HFF-Myc (cell line): Measurements from ENCODE around the gene PRKG1.

Experiments used
- DNase-seq: peaks from one replicate; pipeline ENCODE4 v3.0.0-alpha.2; 2011; ENCODE audit warnings: low read depth; ENCODE audit errors: extremely low read depth
- H3K4me3 ChIP-seq: replicated peaks from 2 replicates; pipeline ENCODE4 v1.5.1; 2011; ENCODE audit warnings: low read depth, mild to moderate bottlenecking, control low read depth, low read length
- TF ChIP-seq, protein P1 (sequence below): IDR thresholded peaks from 2 replicates; pipeline ENCODE4 v1.5.1; 2012; ENCODE audit warnings: mild to moderate bottlenecking, low read depth, low read length, control low read depth; ENCODE audit errors: missing control alignments

The PRKG1 gene

DNA sequence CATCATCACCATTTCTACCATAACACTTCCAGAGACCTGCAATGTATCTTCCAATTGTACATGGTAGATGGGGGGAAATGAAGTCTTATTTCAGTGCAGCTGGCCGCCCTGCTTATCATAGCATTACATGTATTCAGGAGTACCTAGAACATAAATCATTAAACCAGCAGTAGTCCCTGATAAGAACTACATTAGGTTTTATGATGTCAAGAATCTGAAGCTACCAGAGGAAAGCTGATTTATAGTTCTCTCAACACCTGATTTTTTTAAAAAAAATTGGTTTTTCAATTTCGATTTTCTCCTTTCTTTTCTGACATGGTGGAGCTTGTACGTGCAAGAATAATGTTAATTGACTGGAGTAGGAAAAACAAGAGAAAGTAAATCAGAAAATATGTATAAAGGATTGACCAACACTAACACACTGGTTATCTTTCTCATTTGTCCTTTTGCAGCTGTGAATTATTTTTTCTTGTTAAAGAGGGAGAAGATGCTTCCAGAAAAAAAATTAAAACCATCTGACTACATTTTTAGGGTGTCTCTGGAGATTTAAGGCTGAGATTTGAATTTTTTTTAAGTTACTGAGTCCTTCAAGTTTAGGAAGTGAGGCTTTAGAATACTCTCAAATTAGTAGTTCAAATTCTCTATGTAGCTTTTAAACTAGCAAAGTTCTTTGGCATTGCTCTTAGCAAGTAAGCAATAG is 566.0 kb downstream of the PRKG1 start:
- H3K4me3 ChIP-seq = no peak overlapping the region
- no peak for DNase-seq
- TF ChIP-seq, protein P1, sequence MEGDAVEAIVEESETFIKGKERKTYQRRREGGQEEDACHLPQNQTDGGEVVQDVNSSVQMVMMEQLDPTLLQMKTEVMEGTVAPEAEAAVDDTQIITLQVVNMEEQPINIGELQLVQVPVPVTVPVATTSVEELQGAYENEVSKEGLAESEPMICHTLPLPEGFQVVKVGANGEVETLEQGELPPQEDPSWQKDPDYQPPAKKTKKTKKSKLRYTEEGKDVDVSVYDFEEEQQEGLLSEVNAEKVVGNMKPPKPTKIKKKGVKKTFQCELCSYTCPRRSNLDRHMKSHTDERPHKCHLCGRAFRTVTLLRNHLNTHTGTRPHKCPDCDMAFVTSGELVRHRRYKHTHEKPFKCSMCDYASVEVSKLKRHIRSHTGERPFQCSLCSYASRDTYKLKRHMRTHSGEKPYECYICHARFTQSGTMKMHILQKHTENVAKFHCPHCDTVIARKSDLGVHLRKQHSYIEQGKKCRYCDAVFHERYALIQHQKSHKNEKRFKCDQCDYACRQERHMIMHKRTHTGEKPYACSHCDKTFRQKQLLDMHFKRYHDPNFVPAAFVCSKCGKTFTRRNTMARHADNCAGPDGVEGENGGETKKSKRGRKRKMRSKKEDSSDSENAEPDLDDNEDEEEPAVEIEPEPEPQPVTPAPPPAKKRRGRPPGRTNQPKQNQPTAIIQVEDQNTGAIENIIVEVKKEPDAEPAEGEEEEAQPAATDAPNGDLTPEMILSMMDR = no peak

DNA sequence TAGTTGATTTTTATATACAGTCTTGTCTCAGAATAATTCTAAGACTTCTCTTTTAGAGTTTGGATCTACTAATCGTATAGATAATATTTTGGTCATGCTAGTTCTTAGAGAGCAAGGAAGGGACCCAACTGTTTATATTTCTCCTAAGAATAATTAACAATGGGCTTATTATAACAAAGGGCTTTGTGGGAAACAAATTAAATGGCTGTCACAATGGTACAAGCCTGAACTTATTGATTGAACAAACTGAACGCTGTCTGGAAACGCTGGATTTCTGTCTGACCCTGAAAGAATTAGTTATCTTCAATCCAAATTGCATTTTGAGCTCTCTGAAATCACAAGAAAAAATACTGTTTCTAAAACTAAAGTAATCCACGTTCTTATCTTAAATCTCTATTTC is 568.3 kb downstream of the PRKG1 start:
- TF ChIP-seq, protein P1 = no peak
- no peak for DNase-seq

DNA sequence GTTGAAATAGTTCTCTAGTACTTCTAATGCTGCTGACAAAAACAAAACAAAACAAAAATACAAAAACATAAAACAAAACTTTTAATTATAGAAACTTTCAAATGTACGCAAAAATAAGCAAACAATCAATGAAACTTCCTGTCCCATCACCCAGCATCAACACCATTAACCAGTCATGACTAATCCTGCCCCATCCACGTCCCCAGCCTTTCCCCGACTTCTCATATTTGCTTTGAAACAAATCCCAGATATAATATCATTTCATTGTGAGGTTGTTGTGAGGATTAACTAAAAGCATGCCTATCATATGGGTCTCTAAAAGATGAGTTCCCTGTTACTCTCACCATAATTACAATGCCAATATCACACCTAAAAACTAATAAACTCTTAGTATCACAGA is 569.4 kb downstream of the PRKG1 start:
- TF ChIP-seq, protein P1 = no peak
- no peak for DNase-seq
- H3K4me3 ChIP-seq = no peak overlapping the region

More for the DNA sequence above, 568.3 kb downstream of the PRKG1 start:
- no peak overlapping the region for H3K4me3 ChIP-seq

DNA sequence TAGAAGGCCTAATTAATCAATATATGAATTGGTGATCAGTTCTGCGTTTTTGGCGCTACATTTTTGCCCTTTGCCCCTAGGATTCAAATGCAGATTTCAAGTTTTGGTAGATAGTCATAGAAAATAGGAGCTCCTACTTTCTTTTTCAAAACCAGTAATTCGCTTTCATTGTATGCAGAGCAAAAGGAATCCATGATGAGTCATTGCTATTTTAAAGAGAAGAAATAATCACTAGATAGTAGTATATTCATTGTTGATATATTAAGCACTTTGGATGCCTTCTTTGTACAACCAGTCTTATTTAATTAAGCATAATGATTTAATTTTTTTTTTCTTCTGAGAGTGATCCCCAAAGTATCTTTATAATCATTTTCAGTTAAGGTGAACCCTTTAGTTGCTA is 574.8 kb downstream of the PRKG1 start:
- H3K4me3 ChIP-seq = no peak overlapping the region
- DNase-seq = no peak
- TF ChIP-seq, protein P1 = no peak

DNA sequence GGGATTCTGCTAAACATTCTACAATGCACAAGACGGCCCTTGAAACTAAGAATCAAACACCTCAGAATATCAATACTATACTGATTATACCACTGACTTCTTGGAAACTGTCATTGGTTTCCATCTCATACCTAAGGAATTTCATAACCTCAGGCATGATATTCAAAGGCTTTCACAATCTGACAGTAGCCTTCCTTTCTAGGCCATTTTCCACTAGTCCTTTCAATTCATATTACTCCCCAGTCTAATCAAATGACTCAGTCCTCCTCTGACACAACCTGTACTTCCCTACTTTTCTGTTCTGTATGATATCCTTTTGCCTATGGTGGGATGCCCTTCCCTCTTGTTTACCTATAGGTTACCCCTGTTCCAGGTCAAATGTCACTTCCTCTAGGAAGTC is 576.8 kb downstream of the PRKG1 start:
- H3K4me3 ChIP-seq = no peak overlapping the region
- TF ChIP-seq, protein P1 = no peak
- no peak for DNase-seq

DNA sequence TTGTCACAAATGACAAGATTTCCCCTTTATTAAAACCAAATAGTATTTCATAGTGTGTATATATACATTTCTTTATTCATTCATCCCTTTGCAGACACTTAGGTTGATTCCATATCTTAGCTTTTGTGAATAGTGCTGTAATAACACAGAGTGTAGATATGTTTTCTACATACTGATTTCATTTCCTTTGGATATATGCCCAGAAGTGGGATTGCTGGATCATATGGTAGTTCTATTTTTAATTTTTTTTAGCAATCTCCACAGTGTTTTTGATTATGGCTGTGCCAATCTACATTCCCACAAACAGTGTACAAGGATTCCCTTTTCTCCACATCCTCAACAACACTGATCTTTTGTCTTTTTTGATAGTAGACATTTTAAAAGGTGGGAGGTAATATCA is 578.7 kb downstream of the PRKG1 start:
- no peak overlapping the region for H3K4me3 ChIP-seq
- TF ChIP-seq, protein P1 = no peak
- no peak for DNase-seq

DNA sequence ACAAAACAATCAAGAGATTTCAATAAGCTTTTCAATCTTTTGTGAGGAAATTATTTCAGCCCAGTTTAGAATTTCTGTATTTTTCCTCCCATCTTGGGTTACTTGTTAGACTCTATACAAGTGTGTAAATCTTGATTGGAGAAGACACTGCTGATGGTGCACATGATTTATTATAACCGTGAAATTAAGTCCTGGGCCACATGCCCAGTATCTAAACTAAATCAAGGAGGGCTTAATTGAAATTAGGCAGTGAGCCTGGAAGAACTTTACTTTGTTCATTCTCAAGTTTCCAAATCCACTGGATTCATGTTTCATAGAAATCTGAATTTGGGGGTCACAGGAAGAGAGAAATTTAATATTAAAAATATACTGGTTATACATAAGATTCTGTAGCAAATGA is 580.6 kb downstream of the PRKG1 start:
- no peak for DNase-seq
- H3K4me3 ChIP-seq = no peak overlapping the region
- TF ChIP-seq, protein P1 = no peak
